Measurements from ENCODE around the gene CAMTA1. TPM values are rescaled to one million over a fixed set of nuclear protein-coding genes. Genes with fewer than 3 reads are reported as not detected.

Gene CAMTA1
- total RNA-seq, 1 donor from 2014 or later: 99.0 TPM

GRCh38 chr1:7633506-7634245 lies 848.4 kb downstream of the CAMTA1 start:
- H3K27me3 Mint-ChIP-seq: peaks cover 9% of the 10 kb centered on the region
- TF ChIP-seq CTCF (IDR thresholded peaks at IDR 0.05; ENCODE audit: unreplicated experiment): no peak
- H3K36me3 Mint-ChIP-seq (ENCODE audit: insufficient read depth): no peaks in the 10 kb centered on the region
- no peak for DNase-seq (ENCODE audit: low spot score, unreplicated experiment)
- H3K9me3 Mint-ChIP-seq (ENCODE audit: low read depth): no peaks in the 10 kb centered on the region
- no peak overlapping the region for H3K4me3 Mint-ChIP-seq (ENCODE audit: low read depth)
- H3K4me1 Mint-ChIP-seq (ENCODE audit: low read depth): no peaks in the 10 kb centered on the region
- H3K27ac Mint-ChIP-seq: no peak overlapping the region

DNA sequence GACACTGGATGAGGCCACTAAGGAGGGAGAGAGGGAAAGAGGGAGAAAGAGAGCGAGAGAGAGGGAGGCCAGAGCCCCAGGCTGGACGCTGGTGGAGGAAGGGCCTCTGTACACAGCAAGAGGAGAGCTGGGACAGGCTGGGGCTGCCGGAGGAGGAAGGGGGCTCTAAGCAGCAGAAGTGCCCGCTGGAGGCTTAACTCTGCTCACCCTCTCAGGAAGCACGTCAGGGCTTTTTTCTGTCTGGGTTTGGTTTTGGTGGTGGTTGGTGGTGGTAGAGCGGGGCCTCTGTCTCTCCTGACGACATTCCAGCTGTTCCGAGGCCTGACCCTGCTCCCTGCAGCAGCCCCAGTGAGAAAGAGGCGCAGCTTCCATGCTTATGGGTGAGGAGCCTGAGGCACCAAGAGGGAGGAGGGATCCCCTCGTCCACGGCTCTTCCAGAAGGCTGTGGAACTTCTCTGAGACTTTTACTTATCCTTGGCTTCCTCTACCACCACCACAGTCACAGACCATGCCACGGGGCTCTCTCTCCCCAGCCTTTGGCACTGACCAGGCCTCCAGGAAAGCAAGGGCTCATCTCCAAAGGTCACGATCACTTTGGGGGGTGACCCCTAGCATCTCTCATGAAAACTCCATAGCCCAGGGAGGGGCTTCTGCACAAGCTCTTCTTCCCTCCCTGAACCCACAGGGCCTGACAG lies 849.4 kb downstream of the CAMTA1 start:
- H3K27me3 Mint-ChIP-seq: peaks cover 4% of the 10 kb centered on the region
- H3K4me3 Mint-ChIP-seq (ENCODE audit: low read depth): no peak overlapping the region
- no peak overlapping the region for H3K27ac Mint-ChIP-seq
- TF ChIP-seq CTCF (IDR thresholded peaks at IDR 0.05; ENCODE audit: unreplicated experiment): no peak
- no peaks in the 10 kb centered on the region for H3K36me3 Mint-ChIP-seq (ENCODE audit: insufficient read depth)
- no peaks in the 10 kb centered on the region for H3K4me1 Mint-ChIP-seq (ENCODE audit: low read depth)
- no peaks in the 10 kb centered on the region for H3K9me3 Mint-ChIP-seq (ENCODE audit: low read depth)
- no peak for DNase-seq (ENCODE audit: low spot score, unreplicated experiment)

- H3K27me3 Mint-ChIP-seq: peaks cover 3% of the 10 kb centered on the region
- H3K27ac Mint-ChIP-seq: no peak overlapping the region
These were observed 851.7 kb downstream of the CAMTA1 start for GRCh38 chr1:7636795-7637526.

DNA sequence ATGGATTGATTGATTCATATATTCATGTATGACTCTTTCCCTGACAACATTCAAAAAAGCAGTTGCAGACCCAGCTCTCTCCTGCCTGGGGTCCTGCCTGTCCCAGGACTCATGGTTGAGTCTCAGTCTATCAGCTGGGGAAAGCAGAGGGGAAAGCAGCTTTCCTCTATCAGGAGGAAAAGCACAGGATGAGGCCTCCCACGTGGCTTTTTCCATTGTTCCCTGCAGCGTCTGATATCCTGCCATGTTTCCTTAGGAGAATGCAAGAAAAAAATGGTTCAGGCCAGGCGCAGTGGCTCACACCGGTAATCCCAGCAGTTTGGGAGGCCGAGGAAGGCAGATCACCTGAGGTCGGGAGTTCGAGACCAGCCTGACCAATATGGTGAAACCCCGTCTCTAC lies 852.8 kb downstream of the CAMTA1 start:
- no peaks in the 10 kb centered on the region for H3K9me3 Mint-ChIP-seq (ENCODE audit: low read depth)
- peaks cover 2% of the 10 kb centered on the region for H3K4me1 Mint-ChIP-seq (ENCODE audit: low read depth)
- H3K4me3 Mint-ChIP-seq (ENCODE audit: low read depth): no peak overlapping the region
- no peak for TF ChIP-seq CTCF (IDR thresholded peaks at IDR 0.05; ENCODE audit: unreplicated experiment)
- H3K27ac Mint-ChIP-seq: no peak overlapping the region
- peaks cover 3% of the 10 kb centered on the region for H3K27me3 Mint-ChIP-seq
- DNase-seq (ENCODE audit: low spot score, unreplicated experiment): no peak
- H3K36me3 Mint-ChIP-seq (ENCODE audit: insufficient read depth): no peaks in the 10 kb centered on the region

More at GRCh38 chr1:7636795-7637526, 851.7 kb downstream of the CAMTA1 start:
- Mint-ChIP-seq H3K4me3 (ENCODE audit: low read depth) (no peak overlapping the region), H3K9me3 (ENCODE audit: low read depth) (no peaks in the 10 kb centered on the region), H3K4me1 (ENCODE audit: low read depth) (peaks cover 2% of the 10 kb centered on the region), H3K36me3 (ENCODE audit: insufficient read depth) (no peaks in the 10 kb centered on the region)
- DNase-seq (ENCODE audit: low spot score, unreplicated experiment): no peak
- no peak for TF ChIP-seq CTCF (IDR thresholded peaks at IDR 0.05; ENCODE audit: unreplicated experiment)

GRCh38 chr1:7639435-7640131 lies 854.3 kb downstream of the CAMTA1 start:
- H3K27me3 Mint-ChIP-seq: no peaks in the 10 kb centered on the region
- H3K4me1 Mint-ChIP-seq (ENCODE audit: low read depth): peaks cover 2% of the 10 kb centered on the region
- no peaks in the 10 kb centered on the region for H3K36me3 Mint-ChIP-seq (ENCODE audit: insufficient read depth)
- no peak overlapping the region for H3K27ac Mint-ChIP-seq
- no peaks in the 10 kb centered on the region for H3K9me3 Mint-ChIP-seq (ENCODE audit: low read depth)
- H3K4me3 Mint-ChIP-seq (ENCODE audit: low read depth): no peak overlapping the region
- DNase-seq (ENCODE audit: low spot score, unreplicated experiment): no peak
- no peak for TF ChIP-seq CTCF (IDR thresholded peaks at IDR 0.05; ENCODE audit: unreplicated experiment)

Measured in progenitor cell of endocrine pancreas (in vitro differentiated cells).